Astrocyte (in vitro differentiated cells and primary cell): ENCODE results near the gene TSPAN14.

Experiments
- EZH2 ChIP-seq: IDR thresholded peaks from 2 replicates; pipeline ENCODE4 v1.6.1; 2012; ENCODE audit warnings: mild to moderate bottlenecking, low read length, inconsistent platforms; ENCODE audit not compliant: insufficient read depth
- TF ChIP-seq, protein P1 (sequence below): IDR thresholded peaks from 2 replicates; pipeline ENCODE4 v1.5.1; 2011; ENCODE audit warnings: low read depth, mild to moderate bottlenecking, inconsistent platforms, low read length, moderate library complexity; ENCODE audit not compliant: insufficient read depth

- TF ChIP-seq, protein P1, sequence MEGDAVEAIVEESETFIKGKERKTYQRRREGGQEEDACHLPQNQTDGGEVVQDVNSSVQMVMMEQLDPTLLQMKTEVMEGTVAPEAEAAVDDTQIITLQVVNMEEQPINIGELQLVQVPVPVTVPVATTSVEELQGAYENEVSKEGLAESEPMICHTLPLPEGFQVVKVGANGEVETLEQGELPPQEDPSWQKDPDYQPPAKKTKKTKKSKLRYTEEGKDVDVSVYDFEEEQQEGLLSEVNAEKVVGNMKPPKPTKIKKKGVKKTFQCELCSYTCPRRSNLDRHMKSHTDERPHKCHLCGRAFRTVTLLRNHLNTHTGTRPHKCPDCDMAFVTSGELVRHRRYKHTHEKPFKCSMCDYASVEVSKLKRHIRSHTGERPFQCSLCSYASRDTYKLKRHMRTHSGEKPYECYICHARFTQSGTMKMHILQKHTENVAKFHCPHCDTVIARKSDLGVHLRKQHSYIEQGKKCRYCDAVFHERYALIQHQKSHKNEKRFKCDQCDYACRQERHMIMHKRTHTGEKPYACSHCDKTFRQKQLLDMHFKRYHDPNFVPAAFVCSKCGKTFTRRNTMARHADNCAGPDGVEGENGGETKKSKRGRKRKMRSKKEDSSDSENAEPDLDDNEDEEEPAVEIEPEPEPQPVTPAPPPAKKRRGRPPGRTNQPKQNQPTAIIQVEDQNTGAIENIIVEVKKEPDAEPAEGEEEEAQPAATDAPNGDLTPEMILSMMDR, result no peak
- no peak for TF ChIP-seq EZH2
Observed at GRCh38 chr10:80436446-80437098, 17.5 kb upstream of the TSPAN14 start.
